Brain microvascular endothelial cell (primary cell): ENCODE results near the gene RTN4.

Experiments used
- DNase-seq: peaks from one replicate; pipeline ENCODE4 v3.0.0-alpha.2; 2020
- H3K27ac ChIP-seq: fragments of 250-450 bp; sonication (Bioruptor Pico); 2 replicates; pipeline ENCODE4 v1.5.1; 2020; ENCODE audit warnings: mild to moderate bottlenecking, moderate library complexity
- H3K27me3 ChIP-seq: fragments of 250-450 bp; sonication (Bioruptor Pico); replicated peaks from 2 replicates; pipeline ENCODE4 v1.5.1; 2020; ENCODE audit warnings: mild to moderate bottlenecking
- H3K36me3 ChIP-seq: fragments of 250-450 bp; sonication (Bioruptor Pico); replicated peaks from 2 replicates; pipeline ENCODE4 v1.5.1; 2020; ENCODE audit warnings: mild to moderate bottlenecking
- H3K4me3 ChIP-seq: 2 replicates; pipeline ENCODE4 v1.5.1; 2011; ENCODE audit warnings: low read depth, mild to moderate bottlenecking, control low read depth, low read length, moderate library complexity
- CTCF ChIP-seq: IDR thresholded peaks from 2 replicates; pipeline ENCODE4 v1.5.1; 2011; ENCODE audit warnings: low read depth, mild to moderate bottlenecking, moderate library complexity, low read length, control low read depth, inconsistent platforms; ENCODE audit errors: missing control alignments
- in situ Hi-C: cut with HindIII; loops from 2 replicates; pipeline ENCODE4 v1.10.0; 2017; ENCODE audit warnings: low sequenced_read_pairs, low pct_ligation_motif_present

Gene RTN4

GRCh38 chr2:54957321-54957999, 92.8 kb downstream of the RTN4 start:
- in situ Hi-C loops = no loop called here
- no peaks in the 10 kb centered on the region for H3K36me3 ChIP-seq
- H3K27me3 ChIP-seq = no peaks in the 10 kb centered on the region
- no peak for TF ChIP-seq CTCF
- no peak overlapping the region for H3K4me3 ChIP-seq
- no peak overlapping the region for H3K27ac ChIP-seq
- DNase-seq = no peak

- no peak for TF ChIP-seq CTCF
- in situ Hi-C loops = no loop called here
- Histone ChIP-seq H3K36me3 (no peaks in the 10 kb centered on the region), H3K4me3 (no peak overlapping the region), H3K27ac (no peak overlapping the region), H3K27me3 (no peaks in the 10 kb centered on the region)
- DNase-seq = no peak
Measured at GRCh38 chr2:54956111-54956627, 94.1 kb downstream of the RTN4 start.

GRCh38 chr2:54955358-54956110, 94.7 kb downstream of the RTN4 start:
- Histone ChIP-seq H3K27me3 (no peaks in the 10 kb centered on the region), H3K4me3 (no peak overlapping the region), H3K36me3 (no peaks in the 10 kb centered on the region), H3K27ac (no peak overlapping the region)
- TF ChIP-seq CTCF = no peak
- DNase-seq = no peak
- in situ Hi-C loops = no loop called here

GRCh38 chr2:54954705-54955357, 95.4 kb downstream of the RTN4 start:
- no peak for DNase-seq
- no peaks in the 10 kb centered on the region for H3K27me3 ChIP-seq
- H3K4me3 ChIP-seq = no peak overlapping the region
- H3K27ac ChIP-seq = no peak overlapping the region
- H3K36me3 ChIP-seq = no peaks in the 10 kb centered on the region
- in situ Hi-C loops = no loop called here
- TF ChIP-seq CTCF = no peak

GRCh38 chr2:54954158-54954557, 96.1 kb downstream of the RTN4 start:
- Histone ChIP-seq H3K36me3 (no peaks in the 10 kb centered on the region), H3K27ac (no peak overlapping the region), H3K4me3 (no peak overlapping the region), H3K27me3 (no peaks in the 10 kb centered on the region)
- TF ChIP-seq CTCF = no peak
- no peak for DNase-seq
- in situ Hi-C loops = no loop called here
